Measurements from ENCODE around the gene FOXL3.

FOXL3 gene

GRCh38 chr7:305410-306151 lies 15.6 kb downstream of the FOXL3 start:
- Histone ChIP-seq H3K4me3 (ENCODE audit: insufficient read depth, low read length, poor library complexity, severe bottlenecking) (no peak overlapping the region), H3K9me2 (replicated peaks; ENCODE audit: insufficient read depth, low read length) (no peaks in the 10 kb centered on the region), H3K27ac (ENCODE audit: low read depth, low read length) (no peak overlapping the region), H3K27me3 (ENCODE audit: low read length) (no peaks in the 10 kb centered on the region), H3K36me3 (ENCODE audit: low read length) (no peaks in the 10 kb centered on the region), H2AFZ (ENCODE audit: low read depth, low read length, severe bottlenecking) (no peak overlapping the region), H3F3A (ENCODE audit: insufficient read depth) (no peaks in the 10 kb centered on the region), H4K20me1 (ENCODE audit: low read depth, low read length) (no peaks in the 10 kb centered on the region), H3K79me2 (ENCODE audit: insufficient read depth, low read length) (no peaks in the 10 kb centered on the region), H3K4me2 (ENCODE audit: low read depth, low read length, poor library complexity, severe bottlenecking) (no peak overlapping the region), H3K9ac (ENCODE audit: low read length) (no peak overlapping the region), H3K9me3 (ENCODE audit: insufficient read depth, low read length) (no peaks in the 10 kb centered on the region)
- TF ChIP-seq CTCF (IDR thresholded peaks at IDR 0.05; ENCODE audit: insufficient read depth, low read length, poor library complexity, severe bottlenecking) (no peak), EZH2phosphoT487 (conservative IDR thresholded peaks at IDR 0.05; ENCODE audit: low read length) (no peak)

- no peaks in the 10 kb centered on the region for H3K9me2 ChIP-seq (replicated peaks; ENCODE audit: insufficient read depth, low read length)
- H2AFZ ChIP-seq (ENCODE audit: low read depth, low read length, severe bottlenecking): no peak overlapping the region
- H3K27ac ChIP-seq (ENCODE audit: low read depth, low read length): no peak overlapping the region
- no peaks in the 10 kb centered on the region for H3K27me3 ChIP-seq (ENCODE audit: low read length)
- H3K9me3 ChIP-seq (ENCODE audit: insufficient read depth, low read length): no peaks in the 10 kb centered on the region
- no peak overlapping the region for H3K4me2 ChIP-seq (ENCODE audit: low read depth, low read length, poor library complexity, severe bottlenecking)
- H3K36me3 ChIP-seq (ENCODE audit: low read length): no peaks in the 10 kb centered on the region
- no peaks in the 10 kb centered on the region for H3F3A ChIP-seq (ENCODE audit: insufficient read depth)
- H3K79me2 ChIP-seq (ENCODE audit: insufficient read depth, low read length): no peaks in the 10 kb centered on the region
- H4K20me1 ChIP-seq (ENCODE audit: low read depth, low read length): no peaks in the 10 kb centered on the region
- no peak overlapping the region for H3K9ac ChIP-seq (ENCODE audit: low read length)
- TF ChIP-seq CTCF (IDR thresholded peaks at IDR 0.05; ENCODE audit: insufficient read depth, low read length, poor library complexity, severe bottlenecking) (no peak), EZH2phosphoT487 (conservative IDR thresholded peaks at IDR 0.05; ENCODE audit: low read length) (no peak)
- no peak overlapping the region for H3K4me3 ChIP-seq (ENCODE audit: insufficient read depth, low read length, poor library complexity, severe bottlenecking)
Observed at GRCh38 chr7:307970-308369, 18.0 kb downstream of the FOXL3 start.

- H3F3A ChIP-seq (ENCODE audit: insufficient read depth): no peaks in the 10 kb centered on the region
- H4K20me1 ChIP-seq (ENCODE audit: low read depth, low read length): no peaks in the 10 kb centered on the region
- H3K9me3 ChIP-seq (ENCODE audit: insufficient read depth, low read length): no peaks in the 10 kb centered on the region
- H2AFZ ChIP-seq (ENCODE audit: low read depth, low read length, severe bottlenecking): no peak overlapping the region
- H3K27ac ChIP-seq (ENCODE audit: low read depth, low read length): no peak overlapping the region
- TF ChIP-seq CTCF (IDR thresholded peaks at IDR 0.05; ENCODE audit: insufficient read depth, low read length, poor library complexity, severe bottlenecking) (no peak), EZH2phosphoT487 (conservative IDR thresholded peaks at IDR 0.05; ENCODE audit: low read length) (no peak)
- H3K9me2 ChIP-seq (replicated peaks; ENCODE audit: insufficient read depth, low read length): no peaks in the 10 kb centered on the region
- no peak overlapping the region for H3K4me2 ChIP-seq (ENCODE audit: low read depth, low read length, poor library complexity, severe bottlenecking)
- H3K9ac ChIP-seq (ENCODE audit: low read length): no peak overlapping the region
- H3K27me3 ChIP-seq (ENCODE audit: low read length): no peaks in the 10 kb centered on the region
- H3K79me2 ChIP-seq (ENCODE audit: insufficient read depth, low read length): no peaks in the 10 kb centered on the region
- H3K4me3 ChIP-seq (ENCODE audit: insufficient read depth, low read length, poor library complexity, severe bottlenecking): no peak overlapping the region
- H3K36me3 ChIP-seq (ENCODE audit: low read length): no peaks in the 10 kb centered on the region
Observed at GRCh38 chr7:309586-310228, 19.7 kb downstream of the FOXL3 start.

All from SU-DHL-6 (cell line).